BE2C (cell line): ENCODE results near the gene TCF4.

Experiments used
- DNase-seq: peaks from one replicate; pipeline ENCODE4 v3.0.0-alpha.2; 2020
- H3K27me3 ChIP-seq: fragments of 250-450 bp; sonication (Bioruptor Pico); 2 replicates; pipeline ENCODE4 v1.5.1; 2020; ENCODE audit warnings: mild to moderate bottlenecking
- H3K36me3 ChIP-seq: fragments of 250-450 bp; sonication (Bioruptor Pico); 2 replicates; pipeline ENCODE4 v1.5.1; 2020; ENCODE audit warnings: mild to moderate bottlenecking
- H3K4me1 ChIP-seq: fragments of 250-450 bp; sonication (Bioruptor Pico); 2 replicates; pipeline ENCODE4 v1.5.1; 2020
- H3K4me3 ChIP-seq: 2 replicates; pipeline ENCODE4 v1.5.1; 2011; ENCODE audit warnings: low read depth, low read length
- H3K9me3 ChIP-seq: fragments of 250-450 bp; sonication (Bioruptor Pico); 2 replicates; pipeline ENCODE4 v1.5.1; 2020
- TF ChIP-seq, protein P1 (sequence below): IDR thresholded peaks from 2 replicates; pipeline ENCODE4 v1.5.1; 2012; ENCODE audit warnings: mild to moderate bottlenecking, low read depth, low read length

TCF4 gene

DNA sequence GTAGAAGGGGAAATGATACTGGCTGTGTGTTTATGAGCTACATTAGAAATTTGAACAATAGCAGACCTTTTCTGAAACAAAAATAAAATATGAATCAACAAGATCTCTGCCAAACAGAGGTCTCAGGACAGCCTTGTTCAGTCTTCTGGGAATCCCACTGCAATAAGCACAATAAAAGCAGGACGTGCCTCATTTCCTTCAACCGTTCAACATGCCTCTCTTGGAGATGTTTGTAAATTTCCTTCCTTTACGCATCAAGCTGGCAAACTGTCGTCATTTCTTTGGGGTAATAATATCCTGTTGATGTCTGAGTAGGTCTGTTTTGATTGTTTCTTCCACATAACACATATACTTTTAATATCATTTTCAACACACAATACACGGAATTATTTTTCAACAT lies 77.2 kb downstream of the TCF4 start:
- Histone ChIP-seq H3K4me3 (no peak overlapping the region), H3K27me3 (no peaks in the 10 kb centered on the region), H3K36me3 (no peaks in the 10 kb centered on the region), H3K9me3 (no peaks in the 10 kb centered on the region), H3K4me1 (peaks cover 9% of the 10 kb centered on the region)
- no peak for DNase-seq
- TF ChIP-seq, protein P1, sequence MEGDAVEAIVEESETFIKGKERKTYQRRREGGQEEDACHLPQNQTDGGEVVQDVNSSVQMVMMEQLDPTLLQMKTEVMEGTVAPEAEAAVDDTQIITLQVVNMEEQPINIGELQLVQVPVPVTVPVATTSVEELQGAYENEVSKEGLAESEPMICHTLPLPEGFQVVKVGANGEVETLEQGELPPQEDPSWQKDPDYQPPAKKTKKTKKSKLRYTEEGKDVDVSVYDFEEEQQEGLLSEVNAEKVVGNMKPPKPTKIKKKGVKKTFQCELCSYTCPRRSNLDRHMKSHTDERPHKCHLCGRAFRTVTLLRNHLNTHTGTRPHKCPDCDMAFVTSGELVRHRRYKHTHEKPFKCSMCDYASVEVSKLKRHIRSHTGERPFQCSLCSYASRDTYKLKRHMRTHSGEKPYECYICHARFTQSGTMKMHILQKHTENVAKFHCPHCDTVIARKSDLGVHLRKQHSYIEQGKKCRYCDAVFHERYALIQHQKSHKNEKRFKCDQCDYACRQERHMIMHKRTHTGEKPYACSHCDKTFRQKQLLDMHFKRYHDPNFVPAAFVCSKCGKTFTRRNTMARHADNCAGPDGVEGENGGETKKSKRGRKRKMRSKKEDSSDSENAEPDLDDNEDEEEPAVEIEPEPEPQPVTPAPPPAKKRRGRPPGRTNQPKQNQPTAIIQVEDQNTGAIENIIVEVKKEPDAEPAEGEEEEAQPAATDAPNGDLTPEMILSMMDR: no peak

DNA sequence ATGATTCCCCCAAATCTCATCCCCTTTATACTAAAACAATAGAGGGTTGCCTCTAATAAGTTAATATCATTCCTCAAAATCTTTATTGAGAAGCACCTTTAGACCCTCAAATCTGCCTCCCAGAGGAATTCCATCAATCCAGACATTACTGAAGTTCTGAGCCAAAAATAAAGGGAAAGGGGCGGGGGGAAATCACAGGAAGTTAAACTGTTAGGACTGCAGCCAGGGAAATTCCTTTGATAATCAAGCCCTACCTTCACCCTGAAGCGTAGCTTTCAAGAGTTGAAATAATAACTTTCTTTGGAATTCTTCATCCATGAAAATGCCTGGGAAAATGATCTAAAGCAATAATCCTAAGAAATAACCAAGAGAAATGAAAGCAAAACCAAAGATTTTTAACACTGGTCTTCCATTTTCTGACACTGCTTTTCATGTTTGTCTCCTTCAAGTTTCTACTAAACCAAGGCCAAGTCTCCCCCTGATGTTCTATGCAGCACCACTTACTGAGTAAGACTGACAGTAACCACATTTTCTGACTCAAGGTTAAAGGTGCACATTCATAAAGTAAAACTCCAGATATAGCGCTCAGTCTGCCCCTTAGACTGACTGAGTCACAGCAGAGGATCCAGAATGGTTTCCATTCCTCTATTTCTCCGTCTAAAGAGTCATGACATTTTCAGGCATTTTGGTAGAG lies 78.2 kb downstream of the TCF4 start:
- Histone ChIP-seq H3K27me3 (no peaks in the 10 kb centered on the region), H3K9me3 (no peaks in the 10 kb centered on the region), H3K4me3 (no peak overlapping the region), H3K36me3 (no peaks in the 10 kb centered on the region), H3K4me1 (peaks cover 9% of the 10 kb centered on the region)
- TF ChIP-seq, protein P1: no peak
- DNase-seq: no peak

DNA sequence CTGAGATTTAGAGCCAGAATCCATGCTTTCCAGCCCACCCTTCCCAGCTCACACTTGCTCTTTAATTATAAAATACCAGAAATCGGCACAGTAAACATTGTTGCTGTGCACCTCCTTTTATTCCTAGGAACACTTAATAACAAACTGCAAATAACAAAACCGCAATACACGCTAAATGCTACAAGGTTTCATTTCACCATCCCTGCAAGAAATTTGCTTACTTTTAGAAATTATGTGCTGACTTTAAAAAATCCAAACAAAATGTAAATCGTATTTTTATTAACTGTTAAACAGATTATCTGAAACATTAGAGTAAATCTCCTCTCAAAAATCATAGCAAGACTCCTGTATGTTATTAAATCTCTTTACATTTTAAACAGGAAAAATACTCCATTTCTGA lies 79.3 kb downstream of the TCF4 start:
- no peak for DNase-seq
- TF ChIP-seq, protein P1: no peak
- no peaks in the 10 kb centered on the region for H3K27me3 ChIP-seq
- peaks cover under 1% of the 10 kb centered on the region for H3K4me1 ChIP-seq
- no peaks in the 10 kb centered on the region for H3K36me3 ChIP-seq
- H3K9me3 ChIP-seq: no peaks in the 10 kb centered on the region
- no peak overlapping the region for H3K4me3 ChIP-seq

DNA sequence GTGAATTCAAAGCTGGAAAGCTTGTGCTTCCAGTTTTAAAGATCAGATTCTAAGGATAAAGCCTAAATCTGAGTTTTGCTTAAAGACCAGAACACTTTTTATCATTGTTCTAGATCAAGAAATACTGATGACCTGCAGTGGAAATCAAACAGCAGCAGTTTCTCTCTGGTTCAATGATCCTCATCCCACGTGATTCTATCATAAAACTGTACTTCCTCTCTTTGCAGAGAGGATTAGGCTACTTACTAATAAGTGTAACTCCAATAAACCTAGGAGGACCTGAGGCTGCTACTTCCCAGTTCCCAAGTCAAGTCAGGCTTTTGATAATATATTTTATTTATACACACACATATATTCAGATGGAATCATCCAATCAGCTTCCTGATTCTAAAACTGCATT lies 81.9 kb downstream of the TCF4 start:
- H3K9me3 ChIP-seq: no peaks in the 10 kb centered on the region
- H3K27me3 ChIP-seq: no peaks in the 10 kb centered on the region
- no peaks in the 10 kb centered on the region; the same call in 1 of the 2 replicates for H3K4me1 ChIP-seq
- H3K36me3 ChIP-seq: no peaks in the 10 kb centered on the region
- TF ChIP-seq, protein P1: no peak
- H3K4me3 ChIP-seq: no peak overlapping the region
- DNase-seq: no peak

DNA sequence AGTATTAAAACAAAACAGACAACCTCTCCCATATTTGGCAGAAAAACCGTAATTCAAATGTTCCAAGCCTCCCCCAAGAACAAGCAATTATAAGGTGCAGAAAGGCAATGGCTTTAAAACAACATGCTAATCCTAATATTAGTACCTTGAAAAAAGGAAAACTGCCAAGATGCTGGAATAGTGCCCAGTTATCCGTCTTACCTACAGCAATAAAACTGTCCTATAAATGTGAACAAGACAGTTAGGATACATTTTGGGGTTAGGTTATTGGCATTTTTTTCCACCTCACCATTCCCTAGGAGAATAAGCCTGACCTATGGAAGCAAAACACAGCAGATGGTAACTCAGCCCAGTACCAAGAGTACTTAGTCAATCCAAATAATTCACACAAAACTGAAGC lies 83.2 kb downstream of the TCF4 start:
- H3K27me3 ChIP-seq: no peaks in the 10 kb centered on the region
- no peak for DNase-seq
- no peaks in the 10 kb centered on the region; the same call in 1 of the 2 replicates for H3K4me1 ChIP-seq
- TF ChIP-seq, protein P1: no peak
- H3K4me3 ChIP-seq: no peak overlapping the region
- H3K9me3 ChIP-seq: no peaks in the 10 kb centered on the region
- H3K36me3 ChIP-seq: no peaks in the 10 kb centered on the region

DNA sequence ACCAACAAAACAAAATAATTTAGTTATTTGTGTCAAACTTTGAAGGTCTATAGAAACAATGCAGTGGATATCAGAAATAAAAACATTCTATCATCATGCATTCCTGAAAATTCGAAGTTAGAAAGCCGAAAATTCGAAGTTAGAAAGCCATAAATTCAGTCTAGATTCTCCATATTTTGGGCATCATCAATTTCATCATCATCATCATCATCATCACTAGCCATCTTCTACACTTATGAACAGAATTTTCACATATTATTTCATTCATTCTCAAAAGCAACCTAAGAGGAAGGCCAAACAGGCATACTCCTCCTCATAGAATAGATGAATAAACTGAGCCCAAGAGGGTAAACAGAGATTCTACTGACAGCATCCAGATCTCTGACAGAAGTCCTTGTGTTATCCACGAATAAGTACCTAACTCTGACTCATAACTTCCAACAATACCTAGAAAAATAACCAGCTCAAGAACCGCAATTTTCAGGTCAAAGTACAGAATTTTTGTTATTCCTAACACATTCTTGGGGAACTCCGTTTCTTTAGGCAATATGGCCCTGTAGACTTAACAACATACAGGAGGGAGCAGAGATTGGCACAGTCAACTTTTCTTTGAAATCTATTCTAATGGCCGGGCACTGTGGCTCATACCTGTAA lies 84.7 kb downstream of the TCF4 start:
- Histone ChIP-seq H3K9me3 (no peaks in the 10 kb centered on the region), H3K4me1 (no peaks in the 10 kb centered on the region), H3K36me3 (no peaks in the 10 kb centered on the region), H3K4me3 (no peak overlapping the region), H3K27me3 (no peaks in the 10 kb centered on the region)
- TF ChIP-seq, protein P1: no peak
- no peak for DNase-seq
